Endothelial cell of umbilical vein (primary cell): ENCODE measurements around the gene CELA2B. TPM values are rescaled to one million over a fixed set of nuclear protein-coding genes. Genes with fewer than 3 reads are reported as not detected.

ENCODE experiments used
- BruUV-seq: library from RNA; stranded (reverse); fragments of 400-500 nt; replicated peaks from 2 replicates; lab custom pipeline; 2021; lab: Mats Ljungman, UMichigan
- CTCF ChIA-PET: fragments of 300-600, 350-600 bp; sonication (Branson Sonifier 250); formaldehyde crosslinking; loops from one replicate; lab custom pipeline; 2021; ENCODE audit warnings: antibody characterized with exemption, inconsistent platforms; lab: Charles Lee
- POLR2A ChIA-PET: fragments of 300-600, 350-600 bp; sonication (Branson Sonifier 250); formaldehyde crosslinking; loops from one replicate; lab custom pipeline; 2021; ENCODE audit warnings: antibody characterized with exemption, inconsistent platforms; lab: Charles Lee
- DNase-seq: peaks from one replicate; pipeline ENCODE4 v3.0.0-alpha.2; 2011; ENCODE audit warnings: low read depth, low spot score
- FAIRE-seq: peaks from 2 replicates; lab custom pipeline; 2011; peaks lifted over from hg19 to GRCh38; lab: Jason Lieb, UNC
- H2AFZ ChIP-seq: 2 replicates; pipeline ENCODE4 v1.6.0; 2012; ENCODE audit warnings: low read depth, low read length, control low read depth, inconsistent platforms
- H3K27ac ChIP-seq: 2 replicates; pipeline ENCODE4 v1.5.1; 2011; ENCODE audit warnings: low read depth, mild to moderate bottlenecking, control low read depth, low read length, moderate library complexity; ENCODE audit not compliant: insufficient read depth
- H3K27me3 ChIP-seq, 2 experiments: 2 replicates each; pipeline versions ENCODE4 v1.6.0 to v1.6.1; 2011; ENCODE audit warnings: low read length in 2 of 2, mixed read lengths in 1 of 2; ENCODE audit not compliant: control insufficient read depth in 2 of 2, insufficient read depth in 2 of 2
- H3K36me3 ChIP-seq, 2 experiments: 2 replicates in 1 of 2; 3 replicates in 1 of 2; pipeline ENCODE4 v1.5.1; 2011; ENCODE audit warnings: low read length in 2 of 2, mild to moderate bottlenecking in 1 of 2, moderate library complexity in 1 of 2; ENCODE audit not compliant: control insufficient read depth in 2 of 2, insufficient read depth in 2 of 2; ENCODE audit errors: extremely low read depth in 1 of 2
- H3K4me1 ChIP-seq: 3 replicates; pipeline ENCODE4 v1.5.1; 2011; ENCODE audit warnings: mild to moderate bottlenecking, low read length; ENCODE audit not compliant: control insufficient read depth, insufficient read depth; ENCODE audit errors: extremely low read depth
- H3K4me2 ChIP-seq: 2 replicates; pipeline ENCODE4 v1.6.1; 2011; ENCODE audit warnings: low read length, control low read depth, mixed read lengths; ENCODE audit not compliant: insufficient read depth
- H3K4me3 ChIP-seq, 3 experiments: fragments of 200-600 bp in 1 of 3; sonication (generic), shearing (Covaris generic) in 1 of 3; replicated peaks in 1 of 3; 2 replicates each; pipeline ENCODE4 v1.5.1; 2011 to 2016; ENCODE audit warnings: control low read depth in 3 of 3, low read length in 3 of 3, mild to moderate bottlenecking in 2 of 3, inconsistent platforms in 1 of 3, low read depth in 1 of 3, moderate library complexity in 1 of 3; ENCODE audit not compliant: insufficient read depth in 1 of 3
- H3K79me2 ChIP-seq: 2 replicates; pipeline ENCODE4 v1.6.0; 2012; ENCODE audit warnings: low read length, inconsistent platforms; ENCODE audit not compliant: control insufficient read depth, insufficient read depth
- H3K9ac ChIP-seq: replicated peaks from 2 replicates; pipeline ENCODE3; 2011; ENCODE audit warnings: low read length, control low read depth; ENCODE audit not compliant: insufficient read depth; ENCODE audit errors: extremely low read depth
- H3K9me1 ChIP-seq: replicated peaks from 3 replicates; pipeline ENCODE4 v1.6.0; 2011; ENCODE audit warnings: mild to moderate bottlenecking, low read length; ENCODE audit not compliant: control insufficient read depth, insufficient read depth; ENCODE audit errors: extremely low read depth
- H3K9me3 ChIP-seq: replicated peaks from 2 replicates; pipeline ENCODE4 v1.5.1; 2012; ENCODE audit warnings: low read length, inconsistent platforms; ENCODE audit not compliant: control insufficient read depth, insufficient read depth
- H4K20me1 ChIP-seq: replicated peaks from 2 replicates; pipeline ENCODE3; 2011; ENCODE audit warnings: mild to moderate bottlenecking, low read length; ENCODE audit not compliant: control insufficient read depth, insufficient read depth; ENCODE audit errors: extremely low read depth
- CTCF ChIP-seq, 2 donors: IDR thresholded peaks; 1 replicate in 1 of 2; 2 replicates in 1 of 2; pipeline ENCODE4 v1.5.1; 2011; ENCODE audit warnings: low read length in 2 of 2, mild to moderate bottlenecking in 2 of 2, moderate library complexity in 2 of 2, control low read depth in 1 of 2, inconsistent platforms in 1 of 2, low read depth in 1 of 2; ENCODE audit not compliant: insufficient read depth in 1 of 2; ENCODE audit errors: extremely low read depth in 1 of 2
- EZH2 ChIP-seq: IDR thresholded peaks from 2 replicates; pipeline ENCODE4 v1.6.1; 2012; ENCODE audit warnings: borderline replicate concordance, low read depth, mild to moderate bottlenecking, moderate library complexity, low read length, inconsistent platforms; ENCODE audit not compliant: severe bottlenecking
- FOS ChIP-seq: IDR thresholded peaks from 2 replicates; pipeline ENCODE4 v1.6.1; 2011; ENCODE audit warnings: mild to moderate bottlenecking, low read length, moderate library complexity, borderline replicate concordance; ENCODE audit not compliant: insufficient read depth
- GATA2 ChIP-seq: IDR thresholded peaks from 2 replicates; pipeline ENCODE4 v1.7.0; 2011; ENCODE audit warnings: low read depth, mild to moderate bottlenecking, moderate library complexity, mixed read lengths, low read length; ENCODE audit not compliant: insufficient read length, insufficient read depth
- JUN ChIP-seq: IDR thresholded peaks from 2 replicates; pipeline ENCODE4 v1.6.1; 2011; ENCODE audit warnings: borderline replicate concordance, low read depth; ENCODE audit not compliant: insufficient read length, insufficient read depth
- MAX ChIP-seq: IDR thresholded peaks from 2 replicates; pipeline ENCODE4 v1.6.1; 2011; ENCODE audit not compliant: insufficient read depth, insufficient read length
- MYC ChIP-seq: IDR thresholded peaks from one replicate; pipeline ENCODE4 v1.6.1; 2011; ENCODE audit warnings: mild to moderate bottlenecking, low read depth, low read length
- POLR2A ChIP-seq: IDR thresholded peaks from 2 replicates; pipeline ENCODE4 v1.6.1; 2012; ENCODE audit warnings: low read depth, mild to moderate bottlenecking, control low read depth, low read length
- POLR2AphosphoS5 ChIP-seq: IDR thresholded peaks from 2 replicates; pipeline ENCODE4 v1.6.1; 2012; ENCODE audit warnings: low read depth, mild to moderate bottlenecking, control low read depth, low read length, moderate library complexity; ENCODE audit not compliant: insufficient read depth
- dilution Hi-C: fragments of 300-500 bp; cut with MboI; formaldehyde crosslinking; loops from one replicate; pipeline ENCODE4 v1.15.0; 2019; ENCODE audit warnings: low sequenced_read_pairs; ENCODE audit not compliant: extremely low pct_ligation_motif_present
- intact Hi-C: fragments of 100-400 bp; cut with micrococcal nuclease; formaldehyde crosslinking; loops from one replicate; pipeline ENCODE4 v1.10.0; 2022
- polyA plus RNA-seq, 4 experiments: library from polyadenylated mRNA; depleted of rRNA in 3 of 4; stranded (reverse) in 3 of 4; unstranded in 1 of 4; fragments of >200 nt; gene quantifications; 2 replicates each; pipeline versions ENCODE4 v1.2.1 to v1.2.3, GENCODE V29; 2011 to 2012; ENCODE audit warnings: missing spikeins in 1 of 4
- total RNA-seq: library from RNA; stranded (reverse); gene quantifications from 2 replicates; pipeline ENCODE4 v1.2.3, GENCODE V29; 2021

The CELA2B gene
- total and polyA plus RNA-seq, 2 donors (not counting 3 experiments of a cell fraction or from before 2014, with no cell fraction given), result not detected

- dilution Hi-C loops (no loop called here), intact Hi-C loops (no loop called here)
- no peak overlapping the region for H3K9ac ChIP-seq
- no peak overlapping the region for H3K27ac ChIP-seq
- H3K4me1 ChIP-seq, result no peaks in the 10 kb centered on the region
- BruUV-seq, result no TSS peak
- POLR2A ChIA-PET, result interaction anchor here (0.5 kb wide), 1 partner anchor 23 kb away, joined by 4 read pairs; no protein-coding TSS in a partner anchor
- H3K36me3 ChIP-seq, result no peaks in the 10 kb centered on the region
- no peak overlapping the region for H2AFZ ChIP-seq
- TF ChIP-seq CTCF (IDR thresholded peaks at IDR 0.05; ENCODE audit: extremely low read depth in 1 of 2, insufficient read depth in 1 of 2, low read depth in 1 of 2, low read length in 2 of 2) (no peak), GATA2 (no peak), POLR2A (no peak), EZH2 (no peak), FOS (no peak), MAX (no peak), MYC (no peak), POLR2AphosphoS5 (no peak), JUN (no peak)
- H4K20me1 ChIP-seq, result no peaks in the 10 kb centered on the region
- H3K4me2 ChIP-seq, result no peak overlapping the region
- H3K9me3 ChIP-seq, result no peaks in the 10 kb centered on the region
- no peak overlapping the region for H3K4me3 ChIP-seq
- H3K9me1 ChIP-seq, result no peaks in the 10 kb centered on the region
- FAIRE-seq (no peak), DNase-seq (no peak)
- CTCF ChIA-PET, result no interaction called here
- H3K79me2 ChIP-seq, result no peaks in the 10 kb centered on the region
- H3K27me3 ChIP-seq, result peaks cover 0 to 2% of the 10 kb centered on the region in 2 experiments
These were observed 30.3 kb upstream of the CELA2B start for GRCh38 chr1:15445390-15446122.
